Urinary bladder (tissue), 4 donors: ENCODE data around the gene CACNA1B. TPM values are rescaled to one million over a fixed set of nuclear protein-coding genes. Genes with fewer than 3 reads are reported as not detected.
"Not testable (repeated sequence)": the region's sequence is repeated elsewhere in the genome, so short reads cannot be mapped to it uniquely, and the experiment has no call there.

Source experiments
- DNase-seq: peaks from one replicate; pipeline ENCODE4 v3.0.0-alpha.2; 2015; ENCODE audit errors: extremely low spot score
- H3K27ac ChIP-seq: one replicate; pipeline ENCODE4 v1.5.1; 2013; ENCODE audit warnings: low read depth, mild to moderate bottlenecking, moderate library complexity
- H3K36me3 ChIP-seq: one replicate; pipeline ENCODE4 v1.6.1; 2013; ENCODE audit warnings: mild to moderate bottlenecking, moderate library complexity; ENCODE audit not compliant: insufficient read depth
- H3K4me1 ChIP-seq: one replicate; pipeline ENCODE4 v1.6.1; 2013; ENCODE audit warnings: mild to moderate bottlenecking, moderate library complexity; ENCODE audit not compliant: insufficient read depth
- H3K4me3 ChIP-seq: one replicate; pipeline ENCODE4 v1.5.1; 2013; ENCODE audit warnings: low read depth, low read length
- WGBS: extraction: QIAGEN DNeasy Blood & Tissue Kit; methylation state at CpG from one replicate; pipeline ENCODE4 v1.1.7; 2013; 5-methylcytosine and 5-hydroxymethylcytosine counted together
- polyA plus RNA-seq: library from polyadenylated mRNA; stranded (reverse); fragments of 200-250 nt; gene quantifications from one replicate; pipeline ENCODE4 v1.2.3, GENCODE V29; 2013
- total RNA-seq: library from RNA; depleted of rRNA; stranded (reverse); fragments of >200 nt; gene quantifications from one replicate; pipeline ENCODE4 v1.2.3, GENCODE V29; 2014
- donor health status: healthy with polysubstance abuse.
- donor health status: healthy.

CACNA1B gene
- total and polyA plus RNA-seq, 2 donors = 0.14 to 0.63 TPM

GRCh38 chr9:138075961-138076649 is 198.5 kb downstream of the CACNA1B start:
- WGBS = 83% methylated on average over 14 of the region's 14 CpGs
- DNase-seq = no peak
- H3K4me1 ChIP-seq = no peaks in the 10 kb centered on the region
- H3K4me3 ChIP-seq = no peak overlapping the region
- H3K27ac ChIP-seq = no peak overlapping the region
- H3K36me3 ChIP-seq = no peaks in the 10 kb centered on the region

- H3K36me3 ChIP-seq = no peaks in the 10 kb centered on the region
- DNase-seq = no peak
- H3K27ac ChIP-seq = no peak overlapping the region
- no peak overlapping the region for H3K4me3 ChIP-seq
- no peaks in the 10 kb centered on the region for H3K4me1 ChIP-seq
- 76% methylated on average over 5 of the region's 5 CpGs for WGBS
These were observed 199.0 kb downstream of the CACNA1B start for GRCh38 chr9:138076650-138077009.

GRCh38 chr9:138077126-138077525 is 199.5 kb downstream of the CACNA1B start:
- DNase-seq = no peak

GRCh38 chr9:138077898-138078540 is 200.4 kb downstream of the CACNA1B start:
- no peaks in the 10 kb centered on the region for H3K4me1 ChIP-seq
- WGBS = 90% methylated on average over 13 of the region's 13 CpGs
- no peaks in the 10 kb centered on the region for H3K36me3 ChIP-seq
- DNase-seq = no peak
- no peak overlapping the region for H3K4me3 ChIP-seq
- no peak overlapping the region for H3K27ac ChIP-seq

More at GRCh38 chr9:138077126-138077525, 199.5 kb downstream of the CACNA1B start:
- H3K4me1 ChIP-seq = no peaks in the 10 kb centered on the region
- no peak overlapping the region for H3K4me3 ChIP-seq
- H3K36me3 ChIP-seq = no peaks in the 10 kb centered on the region
- H3K27ac ChIP-seq = no peak overlapping the region
- 86% methylated on average over 9 of the region's 9 CpGs for WGBS

GRCh38 chr9:138078846-138079245 is 201.3 kb downstream of the CACNA1B start:
- no peak for DNase-seq
- 84% methylated on average over 9 of the region's 9 CpGs for WGBS
- Histone ChIP-seq H3K36me3 (no peaks in the 10 kb centered on the region), H3K27ac (no peak overlapping the region), H3K4me3 (no peak overlapping the region), H3K4me1 (no peaks in the 10 kb centered on the region)

- WGBS = 83% methylated on average over 5 of the region's 5 CpGs
- Histone ChIP-seq H3K36me3 (no peaks in the 10 kb centered on the region), H3K4me3 (no peak overlapping the region), H3K4me1 (no peaks in the 10 kb centered on the region), H3K27ac (no peak overlapping the region)
- no peak for DNase-seq
These were observed 203.4 kb downstream of the CACNA1B start for GRCh38 chr9:138080979-138081378.

- DNase-seq = no peak
- H3K4me1 ChIP-seq = no peaks in the 10 kb centered on the region
- H3K36me3 ChIP-seq = no peaks in the 10 kb centered on the region
- H3K4me3 ChIP-seq = no peak overlapping the region
- WGBS = 78% methylated on average over 9 of the region's 9 CpGs
- no peak overlapping the region for H3K27ac ChIP-seq
These were observed 205.5 kb downstream of the CACNA1B start for GRCh38 chr9:138082918-138083636.

- no peak overlapping the region for H3K4me3 ChIP-seq
- no peaks in the 10 kb centered on the region for H3K4me1 ChIP-seq
- DNase-seq = no peak
- 61% methylated on average over 3 of the region's 3 CpGs for WGBS
- H3K36me3 ChIP-seq = no peaks in the 10 kb centered on the region
- no peak overlapping the region for H3K27ac ChIP-seq
These were observed 206.3 kb downstream of the CACNA1B start for GRCh38 chr9:138083873-138084272.

- Histone ChIP-seq H3K4me1 (no peaks in the 10 kb centered on the region), H3K4me3 (no peak overlapping the region), H3K36me3 (no peaks in the 10 kb centered on the region), H3K27ac (no peak overlapping the region)
- DNase-seq = no peak
- WGBS = 89% methylated on average over 4 of the region's 4 CpGs
These were observed 208.0 kb downstream of the CACNA1B start for GRCh38 chr9:138085568-138085967.

- not testable (repeated sequence) for H3K27ac ChIP-seq
These were observed 214.5 kb downstream of the CACNA1B start for GRCh38 chr9:138092057-138092456.

GRCh38 chr9:138094028-138094427 is 216.4 kb downstream of the CACNA1B start:
- DNase-seq = no peak
- Histone ChIP-seq H3K4me3 (no peak overlapping the region), H3K36me3 (no peaks in the 10 kb centered on the region), H3K27ac (no peak overlapping the region), H3K4me1 (no peaks in the 10 kb centered on the region)
- 93% methylated on average over 5 of the region's 5 CpGs for WGBS

More at GRCh38 chr9:138092057-138092456, 214.5 kb downstream of the CACNA1B start:
- 68% methylated on average over 4 of the region's 4 CpGs for WGBS
- H3K4me3 ChIP-seq, H3K4me1 ChIP-seq, H3K36me3 ChIP-seq, DNase-seq: not testable (repeated sequence)

- Histone ChIP-seq H3K4me1 (no peaks in the 10 kb centered on the region), H3K4me3 (no peak overlapping the region), H3K27ac (no peak overlapping the region), H3K36me3 (no peaks in the 10 kb centered on the region)
- no peak for DNase-seq
- WGBS = 81% methylated on average over 14 of the region's 14 CpGs
These were observed 218.4 kb downstream of the CACNA1B start for GRCh38 chr9:138095813-138096518.

- DNase-seq = no peak
- no peak overlapping the region for H3K27ac ChIP-seq
- H3K4me3 ChIP-seq = no peak overlapping the region
- no peaks in the 10 kb centered on the region for H3K4me1 ChIP-seq
- 95% methylated on average over 13 of the region's 13 CpGs for WGBS
- no peaks in the 10 kb centered on the region for H3K36me3 ChIP-seq
These were observed 218.9 kb downstream of the CACNA1B start for GRCh38 chr9:138096519-138096845.
